C4-2B (cell line): Measurements from ENCODE around the gene GCNT1.

ENCODE experiments used
- CTCF ChIP-seq: fragments of 450-650 bp; conservative IDR thresholded peaks from 2 replicates; pipeline ENCODE4 v1.5.1; 2017; ENCODE audit warnings: mild to moderate bottlenecking
- ZFX ChIP-seq: fragments of 450-650 bp; IDR thresholded peaks from 2 replicates; pipeline ENCODE4 v1.6.1; 2017

DNA sequence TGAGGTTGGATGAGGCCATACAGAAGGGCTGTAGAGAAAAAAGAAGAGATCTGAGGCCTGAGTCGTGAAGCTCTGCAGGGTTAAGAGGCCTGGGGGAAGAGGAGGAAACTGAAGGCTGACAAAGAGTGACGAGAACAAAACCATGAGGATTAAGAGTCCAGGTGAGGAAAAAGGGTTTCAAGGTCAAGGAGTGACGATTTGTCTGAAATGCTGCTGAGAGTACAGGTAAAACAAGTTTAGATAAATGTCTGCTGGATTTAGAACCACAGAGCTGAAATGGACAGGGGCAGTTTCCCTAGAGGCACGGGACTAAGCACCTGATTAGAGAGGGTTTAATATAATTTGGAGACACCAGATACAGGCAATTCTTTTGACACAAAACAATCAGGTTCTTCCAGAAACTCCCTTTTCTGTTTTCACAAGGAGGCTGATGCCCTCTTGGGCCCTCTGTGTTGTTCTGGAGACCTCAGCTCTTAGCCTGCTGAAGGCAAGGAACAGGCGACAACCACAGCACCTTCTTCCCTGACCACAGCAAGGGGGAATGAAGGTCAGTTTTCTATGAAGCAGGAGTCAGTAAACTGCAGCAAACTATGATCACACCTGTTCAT is 14.6 kb upstream of the GCNT1 start:
- TF ChIP-seq CTCF (no peak), ZFX (no peak)
